ENCODE results near the gene IRF9.

DNA sequence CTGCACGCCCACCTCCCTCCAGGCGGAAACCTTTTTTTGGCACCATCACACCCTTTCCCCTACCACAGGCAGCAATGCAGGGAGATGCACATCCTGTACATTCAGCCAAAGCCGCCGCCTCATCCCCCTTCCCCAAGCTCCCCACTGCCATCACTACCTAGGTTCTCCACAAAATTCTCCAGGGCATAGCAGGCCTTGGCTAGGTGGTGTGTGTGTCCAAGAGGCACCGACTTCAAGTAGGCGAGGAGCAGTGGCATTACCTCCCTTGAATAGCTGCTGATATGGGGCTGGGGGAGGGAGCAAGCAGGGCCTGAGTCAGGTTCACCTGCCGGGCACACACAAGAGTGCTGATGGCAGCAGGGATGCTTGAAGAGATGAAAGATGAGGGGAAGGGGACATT lies 24.0 kb downstream of the IRF9 start:
- TF ChIP-seq CTCF (IDR thresholded peaks at IDR 0.05; ENCODE audit: low read length) (no peak), EZH2 (IDR thresholded peaks at IDR 0.05; ENCODE audit: borderline replicate concordance, low read length) (no peak)

Measured in OCI-LY1 (cell line).